Measurements from ENCODE around the gene POU2F3.
"Not testable (repeated sequence)": the region's sequence is repeated elsewhere in the genome, so short reads cannot be mapped to it uniquely, and the experiment has no call there.

The POU2F3 gene

GRCh38 chr11:120256178-120256577 lies 16.2 kb downstream of the POU2F3 start:
- DNase-seq: no peak

GRCh38 chr11:120256779-120257178 lies 16.8 kb downstream of the POU2F3 start:
- DNase-seq: no peak

GRCh38 chr11:120257346-120257745 lies 17.4 kb downstream of the POU2F3 start:
- DNase-seq: no peak

GRCh38 chr11:120258661-120259060 lies 18.7 kb downstream of the POU2F3 start:
- DNase-seq: no peak

- DNase-seq: no peak
Observed at GRCh38 chr11:120259241-120259640, 19.3 kb downstream of the POU2F3 start.

GRCh38 chr11:120259988-120260565 lies 20.1 kb downstream of the POU2F3 start:
- DNase-seq: no peak

GRCh38 chr11:120260616-120261015 lies 20.7 kb downstream of the POU2F3 start:
- DNase-seq: no peak

GRCh38 chr11:120261321-120261720 lies 21.4 kb downstream of the POU2F3 start:
- no peak for DNase-seq

GRCh38 chr11:120261931-120262330 lies 22.0 kb downstream of the POU2F3 start:
- no peak for DNase-seq

GRCh38 chr11:120267319-120267718 lies 27.4 kb downstream of the POU2F3 start:
- DNase-seq: no peak

- DNase-seq: no peak
Observed at GRCh38 chr11:120268686-120269085, 28.7 kb downstream of the POU2F3 start.

GRCh38 chr11:120270386-120270785 lies 30.4 kb downstream of the POU2F3 start:
- DNase-seq: no peak

GRCh38 chr11:120271672-120272071 lies 31.7 kb downstream of the POU2F3 start:
- DNase-seq: no peak

GRCh38 chr11:120272303-120272702 lies 32.4 kb downstream of the POU2F3 start:
- DNase-seq: no peak

GRCh38 chr11:120273432-120273831 lies 33.5 kb downstream of the POU2F3 start:
- DNase-seq: no peak

GRCh38 chr11:120273956-120274355 lies 34.0 kb downstream of the POU2F3 start:
- not testable (repeated sequence) for DNase-seq

- DNase-seq: no peak
Observed at GRCh38 chr11:120279502-120279901, 39.6 kb downstream of the POU2F3 start.

- DNase-seq: no peak
Observed at GRCh38 chr11:120280600-120281051, 40.7 kb downstream of the POU2F3 start.

- DNase-seq: no peak
Observed at GRCh38 chr11:120281143-120281795, 41.3 kb downstream of the POU2F3 start.

GRCh38 chr11:120283124-120283523 lies 43.2 kb downstream of the POU2F3 start:
- no peak for DNase-seq

GRCh38 chr11:120284272-120284671 lies 44.3 kb downstream of the POU2F3 start:
- no peak for DNase-seq

GRCh38 chr11:120285256-120285655 lies 45.3 kb downstream of the POU2F3 start:
- DNase-seq: no peak

GRCh38 chr11:120288021-120288420 lies 48.1 kb downstream of the POU2F3 start:
- DNase-seq: no peak

GRCh38 chr11:120289426-120289825 lies 49.5 kb downstream of the POU2F3 start:
- DNase-seq: no peak

- no peak for DNase-seq
Observed at GRCh38 chr11:120290956-120291355, 51.0 kb downstream of the POU2F3 start.

All from CD4-positive, alpha-beta T cell treated with Interleukin-15 for 1 hour (primary cell).